Right lobe of liver (tissue), 4 donors: ENCODE data around the gene TRIM49D1.
"Not testable (repeated sequence)": the region's sequence is repeated elsewhere in the genome, so short reads cannot be mapped to it uniquely, and the experiment has no call there.

Experiments used
- POLR2A ChIP-seq: fragments of 450-650 bp; IDR thresholded peaks from one replicate; pipeline ENCODE4 v1.6.1; 2017; ENCODE audit warnings: antibody characterized with exemption, mild to moderate bottlenecking
- TF ChIP-seq, protein P1 (sequence below), 4 donors: fragments of 200-600 bp in 3 of 4; fragments of 450-650 bp in 1 of 4; IDR thresholded peaks; one replicate each; pipeline versions ENCODE4 v1.5.1 to v1.8.0; 2016 to 2022; ENCODE audit warnings: antibody characterized with exemption in 4 of 4, mild to moderate bottlenecking in 2 of 4
- donor health status: DM: no; HTN: no; CAD: no.
- donor health status: DM: no; HTN: no; CAD: no.
- donor health status: DM: no; HTN: yes; CAD: no.

DNA sequence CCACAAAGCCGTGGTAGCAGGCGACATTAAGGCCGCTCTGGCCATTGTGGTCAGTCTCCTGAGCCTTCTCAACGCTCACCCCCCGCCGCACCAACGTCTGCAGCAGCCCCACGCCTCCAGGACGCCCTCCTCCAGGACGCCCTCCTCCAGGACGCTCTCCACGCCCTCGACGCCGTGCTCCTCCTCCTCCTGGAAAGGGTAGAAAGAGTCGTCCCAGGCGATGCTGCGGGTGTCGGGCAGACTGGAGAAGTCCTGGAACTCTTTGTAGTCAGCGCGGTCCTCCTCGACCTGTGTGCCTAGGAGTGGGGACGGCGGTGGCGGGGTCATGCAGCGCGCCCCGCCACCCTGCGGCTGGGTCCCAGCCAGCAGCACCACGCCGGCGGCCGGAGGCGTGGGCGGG is 56.8 kb downstream of the TRIM49D1 start:
- TF ChIP-seq, protein P1, sequence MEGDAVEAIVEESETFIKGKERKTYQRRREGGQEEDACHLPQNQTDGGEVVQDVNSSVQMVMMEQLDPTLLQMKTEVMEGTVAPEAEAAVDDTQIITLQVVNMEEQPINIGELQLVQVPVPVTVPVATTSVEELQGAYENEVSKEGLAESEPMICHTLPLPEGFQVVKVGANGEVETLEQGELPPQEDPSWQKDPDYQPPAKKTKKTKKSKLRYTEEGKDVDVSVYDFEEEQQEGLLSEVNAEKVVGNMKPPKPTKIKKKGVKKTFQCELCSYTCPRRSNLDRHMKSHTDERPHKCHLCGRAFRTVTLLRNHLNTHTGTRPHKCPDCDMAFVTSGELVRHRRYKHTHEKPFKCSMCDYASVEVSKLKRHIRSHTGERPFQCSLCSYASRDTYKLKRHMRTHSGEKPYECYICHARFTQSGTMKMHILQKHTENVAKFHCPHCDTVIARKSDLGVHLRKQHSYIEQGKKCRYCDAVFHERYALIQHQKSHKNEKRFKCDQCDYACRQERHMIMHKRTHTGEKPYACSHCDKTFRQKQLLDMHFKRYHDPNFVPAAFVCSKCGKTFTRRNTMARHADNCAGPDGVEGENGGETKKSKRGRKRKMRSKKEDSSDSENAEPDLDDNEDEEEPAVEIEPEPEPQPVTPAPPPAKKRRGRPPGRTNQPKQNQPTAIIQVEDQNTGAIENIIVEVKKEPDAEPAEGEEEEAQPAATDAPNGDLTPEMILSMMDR (IDR thresholded peaks at IDR 0.05) = not testable (repeated sequence)
- TF ChIP-seq POLR2A = not testable (repeated sequence)
